GM18508 (cell line): ENCODE measurements around the gene CREBZF.
"Not testable (repeated sequence)": the region's sequence is repeated elsewhere in the genome, so short reads cannot be mapped to it uniquely, and the experiment has no call there.

ENCODE experiments used
- ATAC-seq: cut with Tn5 transposase; IDR thresholded peaks from one replicate; pipeline ENCODE4 v1.9.1; 2021; ENCODE audit warnings: moderate number of reproducible peaks; ENCODE audit not compliant: insufficient read depth, unreplicated experiment

The CREBZF gene

DNA sequence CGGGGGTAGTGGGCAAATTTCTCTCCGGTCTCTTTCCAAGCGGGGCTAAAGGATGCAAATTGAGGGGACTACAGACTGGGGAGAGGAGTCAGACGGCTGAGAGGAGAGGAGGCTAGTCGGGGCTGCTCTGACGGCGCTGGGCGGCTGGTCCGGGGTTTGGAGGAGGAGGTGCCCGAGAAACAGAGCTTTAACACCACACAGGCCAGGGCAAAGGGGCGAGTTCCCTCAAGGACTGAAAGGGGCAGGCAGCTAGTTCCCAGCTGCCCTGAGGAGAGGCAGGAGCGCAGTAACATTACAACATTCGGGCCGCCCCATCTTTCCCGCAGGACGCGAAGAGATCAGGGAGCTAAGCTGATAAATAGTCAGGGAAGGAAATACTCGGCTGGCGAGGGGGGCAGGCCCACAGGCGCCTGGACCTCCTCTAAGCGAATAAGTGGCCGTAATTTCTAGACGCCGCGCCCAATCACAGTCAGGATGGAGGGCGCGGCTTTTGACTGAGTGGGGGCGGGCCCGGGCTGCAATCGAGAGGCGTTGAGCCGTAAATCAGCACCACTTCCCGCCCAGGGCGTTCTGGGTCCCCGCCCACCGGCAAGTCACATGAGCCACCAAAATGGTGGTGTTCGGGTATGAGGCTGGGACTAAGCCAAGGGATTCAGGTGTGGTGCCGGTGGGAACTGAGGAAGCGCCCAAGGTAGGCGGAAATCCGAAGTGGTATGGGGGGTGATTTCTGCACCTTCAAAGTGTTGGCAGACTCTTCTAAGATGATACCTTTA, 36.7 kb downstream of the CREBZF start, which contains the start of gene TMEM126B:
TMEM126B (plus strand) TSS at position 596 of the 773 bp plus-strand sequence; CDS start at position 611, 15 bp downstream.
- ATAC-seq = peak; percentile 96

DNA sequence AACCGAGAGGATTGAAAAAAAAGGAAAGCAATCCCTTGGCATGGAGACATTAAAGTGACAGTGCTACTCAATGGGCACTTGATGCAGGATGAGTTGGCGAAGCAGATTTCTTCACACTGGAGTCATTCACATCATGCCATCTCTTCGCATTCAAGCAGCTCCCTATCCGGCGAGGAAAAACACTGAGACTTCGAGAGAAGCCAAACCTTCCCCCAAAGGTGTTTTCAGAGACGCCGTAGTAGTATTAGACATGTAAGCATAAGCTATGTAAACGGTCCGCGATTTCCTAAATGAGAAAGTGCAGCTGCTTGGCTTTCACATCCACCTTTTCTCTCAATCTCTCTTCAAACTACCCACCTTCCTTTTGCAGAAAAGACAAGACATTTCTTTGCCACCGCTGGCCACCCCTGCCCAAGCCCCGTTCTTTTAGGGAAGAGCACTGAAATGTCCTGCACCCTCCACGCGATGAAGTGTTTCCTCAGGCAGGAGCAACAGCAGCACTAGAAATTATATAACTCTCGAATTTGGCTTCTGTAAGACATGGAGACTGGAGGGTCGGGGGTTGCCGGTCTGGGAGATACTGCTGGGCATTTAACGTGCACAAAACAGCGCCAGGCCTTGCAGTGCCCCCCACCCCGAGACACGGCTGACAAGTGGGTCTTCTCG, 37.5 kb downstream of the CREBZF start, which contains the start of gene DLG2:
DLG2 (minus strand) TSS at position 13 of the 666 bp plus-strand sequence.
- no peak for ATAC-seq

DNA sequence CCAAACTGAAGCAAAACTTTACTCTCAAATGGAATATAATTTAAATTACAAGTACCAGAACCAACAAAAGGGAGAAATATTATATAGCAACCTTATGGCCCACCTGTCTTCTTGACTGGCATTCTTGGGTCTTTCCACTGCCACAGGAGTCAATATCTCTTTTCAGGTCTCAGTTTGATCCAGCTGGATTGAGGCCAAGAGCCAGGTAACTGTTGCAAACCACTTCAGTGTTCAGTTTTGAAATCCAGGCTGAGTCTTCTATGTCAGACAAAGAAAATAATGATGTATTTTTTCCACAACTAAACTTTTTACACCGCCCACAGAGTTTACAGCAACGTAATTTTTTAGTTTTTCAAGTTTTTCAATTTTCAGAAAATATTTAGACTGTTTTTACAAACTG, 38.4 kb downstream of the CREBZF start:
- no peak for ATAC-seq

DNA sequence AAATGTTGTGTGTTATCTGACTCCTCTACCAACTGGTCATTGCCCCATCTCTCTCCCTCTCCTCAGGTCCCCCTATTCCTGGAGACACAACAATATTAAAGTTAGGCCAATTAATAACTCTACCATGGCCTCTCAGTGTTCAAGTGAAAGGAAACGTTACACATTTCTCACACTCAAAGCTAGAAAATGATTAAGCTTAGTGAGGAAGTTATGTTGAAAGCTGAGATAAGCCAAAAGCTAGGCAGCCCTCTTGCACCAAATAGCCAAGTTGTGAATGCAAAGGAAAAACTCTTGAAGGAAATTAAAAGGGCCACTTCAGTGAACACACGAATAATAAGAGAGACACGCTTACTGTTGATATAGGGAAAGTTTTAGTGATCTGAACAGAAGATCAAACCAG, 44.7 kb downstream of the CREBZF start:
- no peak for ATAC-seq

DNA sequence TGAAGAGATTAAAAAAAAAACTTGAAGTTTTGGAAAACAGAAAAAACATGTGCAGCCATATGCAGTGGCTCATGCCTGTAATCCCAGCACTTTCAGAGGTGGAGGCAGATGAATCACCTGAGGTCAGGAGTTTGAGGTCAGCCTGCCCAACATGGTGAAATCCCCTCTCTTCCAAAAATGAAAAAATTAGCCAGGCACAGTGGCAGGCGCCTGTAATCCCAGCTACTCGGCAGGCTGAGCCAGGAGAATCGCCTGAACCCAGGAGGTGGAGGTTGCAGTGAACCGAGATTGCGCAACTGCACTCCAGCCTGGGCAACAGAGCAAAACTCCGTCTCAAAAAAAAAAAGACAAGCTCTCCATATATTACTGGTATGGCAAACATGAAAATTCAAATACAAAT, 45.4 kb downstream of the CREBZF start:
- no peak for ATAC-seq

DNA sequence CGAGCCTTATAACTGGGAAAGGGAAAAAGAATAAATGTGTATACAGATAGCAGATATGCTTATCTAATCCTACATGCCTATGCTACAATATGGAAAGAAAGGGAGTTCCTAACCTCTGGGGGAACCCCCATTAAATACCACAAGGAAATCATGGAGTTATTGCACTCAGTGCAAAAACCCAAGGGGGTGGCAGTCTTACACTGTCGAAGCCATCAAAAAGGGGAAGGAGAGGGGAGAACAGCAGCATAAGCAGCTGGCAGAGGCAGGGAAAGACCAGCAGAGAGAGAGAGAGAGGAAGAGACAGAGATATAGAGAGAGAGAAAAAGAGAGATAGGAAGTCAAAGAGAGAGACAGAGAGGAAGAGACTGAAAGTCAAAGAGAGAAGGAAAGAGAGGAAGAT, 53.3 kb downstream of the CREBZF start:
- ATAC-seq = not testable (repeated sequence)
